ENCODE data around the gene LACRT. TPM values are rescaled to one million over a fixed set of nuclear protein-coding genes. Genes with fewer than 3 reads are reported as not detected.

Gene LACRT
- polyA plus RNA-seq, 1 of the 3 experiments (the other 2 are of a cell fraction) = not detected

DNA sequence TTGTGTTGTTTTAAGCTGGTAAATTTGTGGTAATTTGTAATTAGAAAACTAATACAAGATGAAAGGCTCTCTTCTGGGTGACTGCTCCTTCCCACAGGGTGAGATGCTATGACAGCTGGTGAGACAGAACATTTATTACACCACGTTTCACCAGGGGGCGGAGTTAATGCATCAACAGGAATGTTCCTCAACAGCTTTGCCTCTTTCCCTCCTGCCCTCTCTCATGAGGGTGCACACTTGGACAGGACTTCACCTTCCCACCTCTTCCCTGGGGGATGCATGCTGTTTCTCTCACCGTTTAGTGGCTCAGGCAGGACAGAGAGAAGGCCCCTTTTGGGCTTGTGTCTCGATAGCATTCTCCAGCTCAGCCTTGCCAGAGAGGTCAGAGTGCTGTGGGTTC lies 32.9 kb downstream of the LACRT start:
- ChIA-PET CTCF (interaction anchor here (0.7 to 1.5 kb wide), 5 partner anchors 9 to 162 kb away, joined by 3 to 5 read pairs (median 4); no protein-coding TSS in a partner anchor), POLR2A (no interaction called here)
- no peaks in the 10 kb centered on the region; a peak in 1 of 4 replicates for H3K4me1 ChIP-seq (ENCODE audit: control insufficient read depth in 1 of 2, insufficient read depth in 2 of 2, low read depth in 1 of 2, low read length in 1 of 2)
- TF ChIP-seq, protein P1, sequence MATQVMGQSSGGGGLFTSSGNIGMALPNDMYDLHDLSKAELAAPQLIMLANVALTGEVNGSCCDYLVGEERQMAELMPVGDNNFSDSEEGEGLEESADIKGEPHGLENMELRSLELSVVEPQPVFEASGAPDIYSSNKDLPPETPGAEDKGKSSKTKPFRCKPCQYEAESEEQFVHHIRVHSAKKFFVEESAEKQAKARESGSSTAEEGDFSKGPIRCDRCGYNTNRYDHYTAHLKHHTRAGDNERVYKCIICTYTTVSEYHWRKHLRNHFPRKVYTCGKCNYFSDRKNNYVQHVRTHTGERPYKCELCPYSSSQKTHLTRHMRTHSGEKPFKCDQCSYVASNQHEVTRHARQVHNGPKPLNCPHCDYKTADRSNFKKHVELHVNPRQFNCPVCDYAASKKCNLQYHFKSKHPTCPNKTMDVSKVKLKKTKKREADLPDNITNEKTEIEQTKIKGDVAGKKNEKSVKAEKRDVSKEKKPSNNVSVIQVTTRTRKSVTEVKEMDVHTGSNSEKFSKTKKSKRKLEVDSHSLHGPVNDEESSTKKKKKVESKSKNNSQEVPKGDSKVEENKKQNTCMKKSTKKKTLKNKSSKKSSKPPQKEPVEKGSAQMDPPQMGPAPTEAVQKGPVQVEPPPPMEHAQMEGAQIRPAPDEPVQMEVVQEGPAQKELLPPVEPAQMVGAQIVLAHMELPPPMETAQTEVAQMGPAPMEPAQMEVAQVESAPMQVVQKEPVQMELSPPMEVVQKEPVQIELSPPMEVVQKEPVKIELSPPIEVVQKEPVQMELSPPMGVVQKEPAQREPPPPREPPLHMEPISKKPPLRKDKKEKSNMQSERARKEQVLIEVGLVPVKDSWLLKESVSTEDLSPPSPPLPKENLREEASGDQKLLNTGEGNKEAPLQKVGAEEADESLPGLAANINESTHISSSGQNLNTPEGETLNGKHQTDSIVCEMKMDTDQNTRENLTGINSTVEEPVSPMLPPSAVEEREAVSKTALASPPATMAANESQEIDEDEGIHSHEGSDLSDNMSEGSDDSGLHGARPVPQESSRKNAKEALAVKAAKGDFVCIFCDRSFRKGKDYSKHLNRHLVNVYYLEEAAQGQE (IDR thresholded peaks at IDR 0.05; ENCODE audit: low read depth, low read length) = no peak
- TF ChIP-seq RXRA (IDR thresholded peaks at IDR 0.05; ENCODE audit: borderline replicate concordance, low read depth) (no peak), TEAD4 (IDR thresholded peaks at IDR 0.05; ENCODE audit: borderline replicate concordance, insufficient read depth) (no peak), RFX5 (IDR thresholded peaks at IDR 0.05; ENCODE audit: low read length) (no peak), FOXJ3 (CRISPR knock-in tag; IDR thresholded peaks at IDR 0.05) (no peak), FOSL2 (IDR thresholded peaks at IDR 0.05; ENCODE audit: borderline replicate concordance, low read depth) (no peak), POLR2AphosphoS5 (IDR thresholded peaks at IDR 0.05; ENCODE audit: low read depth, low read length) (no peak), MEF2A (IDR thresholded peaks at IDR 0.05; ENCODE audit: borderline replicate concordance, low read depth) (no peak), CHD2 (IDR thresholded peaks at IDR 0.05; ENCODE audit: low read length, partially characterized antibody) (no peak), MXI1 (IDR thresholded peaks at IDR 0.05; ENCODE audit: low read depth, low read length) (no peak), GATA2 (CRISPR knock-in tag; IDR thresholded peaks at IDR 0.05) (no peak), TCF12 (IDR thresholded peaks at IDR 0.05) (no peak), EP300 (IDR thresholded peaks at IDR 0.05; ENCODE audit: borderline replicate concordance in 1 of 2, low read depth in 1 of 2, low read length in 1 of 2) (no peak), RAD21 (IDR thresholded peaks at IDR 0.05; ENCODE audit: low read length) (no peak), SIN3A (IDR thresholded peaks at IDR 0.05; ENCODE audit: borderline replicate concordance, low read depth, low read length) (no peak)
- TF ChIP-seq, protein P2, sequence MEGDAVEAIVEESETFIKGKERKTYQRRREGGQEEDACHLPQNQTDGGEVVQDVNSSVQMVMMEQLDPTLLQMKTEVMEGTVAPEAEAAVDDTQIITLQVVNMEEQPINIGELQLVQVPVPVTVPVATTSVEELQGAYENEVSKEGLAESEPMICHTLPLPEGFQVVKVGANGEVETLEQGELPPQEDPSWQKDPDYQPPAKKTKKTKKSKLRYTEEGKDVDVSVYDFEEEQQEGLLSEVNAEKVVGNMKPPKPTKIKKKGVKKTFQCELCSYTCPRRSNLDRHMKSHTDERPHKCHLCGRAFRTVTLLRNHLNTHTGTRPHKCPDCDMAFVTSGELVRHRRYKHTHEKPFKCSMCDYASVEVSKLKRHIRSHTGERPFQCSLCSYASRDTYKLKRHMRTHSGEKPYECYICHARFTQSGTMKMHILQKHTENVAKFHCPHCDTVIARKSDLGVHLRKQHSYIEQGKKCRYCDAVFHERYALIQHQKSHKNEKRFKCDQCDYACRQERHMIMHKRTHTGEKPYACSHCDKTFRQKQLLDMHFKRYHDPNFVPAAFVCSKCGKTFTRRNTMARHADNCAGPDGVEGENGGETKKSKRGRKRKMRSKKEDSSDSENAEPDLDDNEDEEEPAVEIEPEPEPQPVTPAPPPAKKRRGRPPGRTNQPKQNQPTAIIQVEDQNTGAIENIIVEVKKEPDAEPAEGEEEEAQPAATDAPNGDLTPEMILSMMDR (IDR thresholded peaks at IDR 0.05) = no peak
- TF ChIP-seq, protein P3, sequence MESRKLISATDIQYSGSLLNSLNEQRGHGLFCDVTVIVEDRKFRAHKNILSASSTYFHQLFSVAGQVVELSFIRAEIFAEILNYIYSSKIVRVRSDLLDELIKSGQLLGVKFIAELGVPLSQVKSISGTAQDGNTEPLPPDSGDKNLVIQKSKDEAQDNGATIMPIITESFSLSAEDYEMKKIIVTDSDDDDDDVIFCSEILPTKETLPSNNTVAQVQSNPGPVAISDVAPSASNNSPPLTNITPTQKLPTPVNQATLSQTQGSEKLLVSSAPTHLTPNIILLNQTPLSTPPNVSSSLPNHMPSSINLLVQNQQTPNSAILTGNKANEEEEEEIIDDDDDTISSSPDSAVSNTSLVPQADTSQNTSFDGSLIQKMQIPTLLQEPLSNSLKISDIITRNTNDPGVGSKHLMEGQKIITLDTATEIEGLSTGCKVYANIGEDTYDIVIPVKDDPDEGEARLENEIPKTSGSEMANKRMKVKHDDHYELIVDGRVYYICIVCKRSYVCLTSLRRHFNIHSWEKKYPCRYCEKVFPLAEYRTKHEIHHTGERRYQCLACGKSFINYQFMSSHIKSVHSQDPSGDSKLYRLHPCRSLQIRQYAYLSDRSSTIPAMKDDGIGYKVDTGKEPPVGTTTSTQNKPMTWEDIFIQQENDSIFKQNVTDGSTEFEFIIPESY (IDR thresholded peaks at IDR 0.05; ENCODE audit: borderline replicate concordance, low read depth) = no peak
- TF ChIP-seq, protein P4, sequence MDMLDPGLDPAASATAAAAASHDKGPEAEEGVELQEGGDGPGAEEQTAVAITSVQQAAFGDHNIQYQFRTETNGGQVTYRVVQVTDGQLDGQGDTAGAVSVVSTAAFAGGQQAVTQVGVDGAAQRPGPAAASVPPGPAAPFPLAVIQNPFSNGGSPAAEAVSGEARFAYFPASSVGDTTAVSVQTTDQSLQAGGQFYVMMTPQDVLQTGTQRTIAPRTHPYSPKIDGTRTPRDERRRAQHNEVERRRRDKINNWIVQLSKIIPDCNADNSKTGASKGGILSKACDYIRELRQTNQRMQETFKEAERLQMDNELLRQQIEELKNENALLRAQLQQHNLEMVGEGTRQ (IDR thresholded peaks at IDR 0.05; ENCODE audit: borderline replicate concordance, low read depth, low read length) = no peak
- no peak for DNase-seq
- H3K27ac ChIP-seq (ENCODE audit: low read depth in 2 of 2, low read length in 1 of 2) = no peak overlapping the region
- H3K4me3 ChIP-seq (ENCODE audit: low read depth in 2 of 2, low read length in 1 of 2) = no peak overlapping the region
- H3K9me2 ChIP-seq = no peaks in the 10 kb centered on the region
- H2AFZ ChIP-seq (ENCODE audit: low read depth) = no peak overlapping the region
- H3K4me2 ChIP-seq = no peak overlapping the region
- H3K36me3 ChIP-seq (replicated peaks in 1 of 2; ENCODE audit: control insufficient read depth in 1 of 2, insufficient read depth in 2 of 2, low read length in 1 of 2) = no peaks in the 10 kb centered on the region
- peaks cover 30% of the 10 kb centered on the region; the same call in 1 of the 2 replicates for H3K27me3 ChIP-seq (ENCODE audit: insufficient read depth)
- H3K9ac ChIP-seq = no peak overlapping the region
- no peaks in the 10 kb centered on the region for H3K79me2 ChIP-seq (ENCODE audit: insufficient read depth)
- no peaks in the 10 kb centered on the region for H3K9me3 ChIP-seq
- H4K20me1 ChIP-seq (ENCODE audit: insufficient read depth) = no peaks in the 10 kb centered on the region
- no peaks in the 10 kb centered on the region for H3F3A ChIP-seq (replicated peaks; ENCODE audit: insufficient read depth)
- WGBS (ENCODE audit: low lambda C conversion rate) = 4% methylated on average over 4 of the region's 4 CpGs

Measured in SK-N-SH (cell line).